Suprapubic skin (tissue), 4 donors: ENCODE data around the gene KLF16. TPM values are rescaled to one million over a fixed set of nuclear protein-coding genes. Genes with fewer than 3 reads are reported as not detected.
"Not testable (repeated sequence)": the region's sequence is repeated elsewhere in the genome, so short reads cannot be mapped to it uniquely, and the experiment has no call there.

ENCODE experiments used
- DNase-seq, 2 donors: peaks; one replicate each; pipeline ENCODE4 v3.0.0-alpha.2; 2019; ENCODE audit warnings: low spot score in 2 of 2
- H3K27ac ChIP-seq: fragments of 200-600 bp; sonication (generic); one replicate; pipeline ENCODE4 v1.5.1; 2019
- H3K27me3 ChIP-seq: fragments of 200-600 bp; sonication (generic); one replicate; pipeline ENCODE4 v1.5.1; 2019
- H3K36me3 ChIP-seq: fragments of 200-600 bp; sonication (generic); one replicate; pipeline ENCODE4 v1.5.1; 2019
- H3K4me1 ChIP-seq: fragments of 200-600 bp; sonication (generic); one replicate; pipeline ENCODE4 v1.5.1; 2019
- H3K4me3 ChIP-seq: fragments of 200-600 bp; sonication (generic); one replicate; pipeline ENCODE4 v1.5.1; 2019; ENCODE audit warnings: mild to moderate bottlenecking
- H3K9me3 ChIP-seq: fragments of 200-600 bp; sonication (generic); one replicate; pipeline ENCODE4 v1.5.1; 2019
- CTCF ChIP-seq, 2 donors: fragments of 200-600 bp in 1 of 2; fragments of 450-650 bp in 1 of 2; sonication (generic) in 1 of 2; IDR thresholded peaks; one replicate each; pipeline ENCODE4 v1.5.1; 2016 to 2019; ENCODE audit warnings: antibody characterized with exemption in 2 of 2, mild to moderate bottlenecking in 1 of 2, moderate library complexity in 1 of 2
- EP300 ChIP-seq: sonication (generic); formaldehyde crosslinking; IDR thresholded peaks from one replicate; pipeline ENCODE4 v1.6.1; 2017; ENCODE audit warnings: antibody characterized with exemption
- POLR2A ChIP-seq, 2 donors: fragments of 450-650 bp; IDR thresholded peaks; one replicate each; pipeline ENCODE4 v1.6.1; 2017; ENCODE audit warnings: antibody characterized with exemption in 2 of 2, mild to moderate bottlenecking in 2 of 2, moderate library complexity in 2 of 2
- POLR2AphosphoS5 ChIP-seq, 3 donors: sonication (generic); formaldehyde crosslinking; IDR thresholded peaks; one replicate each; pipeline ENCODE4 v1.6.1; 2017; ENCODE audit warnings: antibody characterized with exemption in 3 of 3
- WGBS: methylation state at CpG from one replicate; pipeline ENCODE4 v1.1.5; 2018; 5-methylcytosine and 5-hydroxymethylcytosine counted together
- total RNA-seq, 4 donors: library from RNA; depleted of rRNA; stranded (reverse); fragments of >200 nt; gene quantifications; one replicate each; pipeline ENCODE4 v1.1.0, GENCODE V29; 2016

The KLF16 gene
- total RNA-seq, 4 donors from 2014 or later = 12.1 to 30.8 (median 20.9) TPM

GRCh38 chr19:1875646-1876495 lies 12.5 kb upstream of the KLF16 start:
- Histone ChIP-seq H3K4me3 (peak overlapping the region; percentile 99), H3K9me3 (no peaks in the 10 kb centered on the region), H3K36me3 (peaks cover 17% of the 10 kb centered on the region), H3K4me1 (peaks cover 59% of the 10 kb centered on the region), H3K27me3 (no peaks in the 10 kb centered on the region), H3K27ac (peak overlapping the region; percentile 98)
- peak; percentile 93 to 95 for DNase-seq
- TF ChIP-seq POLR2AphosphoS5 (IDR thresholded peaks at IDR 0.05) = peak; percentile 89 to 97 (median 93)
- peak; percentile 13 to 83 for TF ChIP-seq POLR2A (IDR thresholded peaks at IDR 0.05)
- TF ChIP-seq CTCF (IDR thresholded peaks at IDR 0.05) = no peak
- TF ChIP-seq EP300 = no peak
- under 1% methylated on average over 32 of the region's 87 CpGs for WGBS

GRCh38 chr19:1875265-1875645 lies 11.9 kb upstream of the KLF16 start:
- Histone ChIP-seq H3K36me3 (peaks cover 14% of the 10 kb centered on the region), H3K4me1 (peaks cover 53% of the 10 kb centered on the region), H3K4me3 (peak overlapping the region; percentile 99), H3K27ac (peak overlapping the region; percentile 98)
- DNase-seq, H3K9me3 ChIP-seq, H3K27me3 ChIP-seq: not testable (repeated sequence)
- 1% methylated on average over 11 of the region's 11 CpGs for WGBS

- TF ChIP-seq POLR2A (IDR thresholded peaks at IDR 0.05) (no peak), CTCF (IDR thresholded peaks at IDR 0.05) (no peak), POLR2AphosphoS5 (IDR thresholded peaks at IDR 0.05) (no peak), EP300 (no peak)
- Histone ChIP-seq H3K4me3 (peak overlapping the region; percentile 99), H3K27ac (peak overlapping the region; percentile 98), H3K9me3 (no peaks in the 10 kb centered on the region), H3K4me1 (peaks cover 48% of the 10 kb centered on the region), H3K36me3 (peaks cover 10% of the 10 kb centered on the region), H3K27me3 (no peaks in the 10 kb centered on the region)
- 7% methylated on average over 16 of the region's 16 CpGs for WGBS
- DNase-seq = no peak
Observed at GRCh38 chr19:1874554-1875185, 11.3 kb upstream of the KLF16 start.

- Histone ChIP-seq H3K36me3 (peaks cover 8% of the 10 kb centered on the region), H3K4me3 (peak overlapping the region; percentile 99), H3K27me3 (no peaks in the 10 kb centered on the region), H3K9me3 (no peaks in the 10 kb centered on the region), H3K27ac (peak overlapping the region; percentile 98), H3K4me1 (peaks cover 48% of the 10 kb centered on the region)
- DNase-seq = peak in 1 of 2 donors; percentile 80
- WGBS = 47% methylated on average over 20 of the region's 29 CpGs
- TF ChIP-seq POLR2A (IDR thresholded peaks at IDR 0.05) = no peak
- TF ChIP-seq EP300 = no peak
- no peak for TF ChIP-seq POLR2AphosphoS5 (IDR thresholded peaks at IDR 0.05)
- TF ChIP-seq CTCF (IDR thresholded peaks at IDR 0.05) = no peak
Observed at GRCh38 chr19:1873524-1874473, 10.4 kb upstream of the KLF16 start.

- Histone ChIP-seq H3K4me3 (peak overlapping the region; percentile 99), H3K9me3 (no peaks in the 10 kb centered on the region), H3K27ac (peak overlapping the region; percentile 98), H3K4me1 (peaks cover 48% of the 10 kb centered on the region), H3K27me3 (no peaks in the 10 kb centered on the region), H3K36me3 (peaks cover 3% of the 10 kb centered on the region)
- WGBS = 80% methylated on average over 4 of the region's 25 CpGs
- DNase-seq = no peak
- TF ChIP-seq EP300 = no peak
- no peak for TF ChIP-seq CTCF (IDR thresholded peaks at IDR 0.05)
- no peak for TF ChIP-seq POLR2A (IDR thresholded peaks at IDR 0.05)
- TF ChIP-seq POLR2AphosphoS5 (IDR thresholded peaks at IDR 0.05) = no peak
Observed at GRCh38 chr19:1872807-1873523, 9.6 kb upstream of the KLF16 start.
